ENCODE measurements around the gene MAVS.

DNA sequence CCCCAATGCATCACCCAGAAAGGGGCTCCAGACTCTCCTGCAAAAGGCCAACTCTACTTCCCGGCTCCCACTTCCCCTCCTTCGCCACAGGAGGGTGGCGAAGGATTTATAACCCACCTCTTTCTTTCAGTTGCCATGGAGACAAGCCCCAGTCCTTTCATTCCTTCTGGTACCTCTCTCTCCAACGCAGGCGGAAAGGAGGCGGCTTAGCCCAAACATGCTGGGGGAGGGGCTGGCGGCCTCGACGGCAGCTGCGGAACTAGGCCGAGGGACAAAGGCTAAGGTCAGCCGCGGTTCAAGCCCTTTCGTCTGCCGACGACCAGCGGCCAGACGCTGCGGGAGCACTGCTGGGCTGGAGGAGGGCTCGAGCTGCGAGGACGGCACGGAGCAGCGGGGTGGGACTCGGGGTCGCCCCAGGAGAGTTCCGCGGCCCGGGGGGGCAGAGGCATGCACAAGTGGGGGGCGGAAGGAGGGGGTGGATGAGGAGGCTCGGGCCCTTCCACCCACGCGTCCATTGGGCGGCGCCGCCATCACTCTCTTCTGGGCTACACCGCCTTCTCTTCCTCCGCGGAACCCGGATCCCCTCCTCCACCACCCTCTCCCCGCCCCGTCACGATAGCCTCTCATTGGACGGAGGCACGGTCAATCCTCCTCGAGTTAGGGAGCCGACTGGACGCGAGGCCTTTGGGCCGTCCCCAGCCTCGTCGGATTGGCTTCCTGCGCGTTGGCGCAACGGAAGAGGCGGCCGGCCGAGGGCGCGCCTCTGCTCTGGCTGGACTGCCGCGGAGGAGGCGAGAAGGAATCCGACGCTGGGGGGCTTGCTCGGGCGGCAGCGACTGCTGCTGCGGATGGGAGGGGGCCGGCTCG is 42.2 kb downstream of the MAVS start, which contains the start of gene PANK2:
- TF ChIP-seq EZH2 (IDR thresholded peaks at IDR 0.05; ENCODE audit: borderline replicate concordance, low read depth, low read length, severe bottlenecking) = no peak
- peak; percentile 82 for TF ChIP-seq CTCF (IDR thresholded peaks at IDR 0.05; ENCODE audit: borderline replicate concordance, extremely low read depth, low read length, poor library complexity, severe bottlenecking)

Measured in DND-41 (cell line).